ENCODE data around the gene FGF10. TPM values are rescaled to one million over a fixed set of nuclear protein-coding genes. Genes with fewer than 3 reads are reported as not detected.

The FGF10 gene
- total RNA-seq, 2 donors from 2014 or later, result not detected

GRCh38 chr5:44367203-44367602 lies 22.0 kb downstream of the FGF10 start:
- no peak for DNase-seq (ENCODE audit: low spot score in 2 of 2)
- Mint-ChIP-seq H3K27ac (no peak overlapping the region), H3K9me3 (peaks cover 14 to 17% of the 10 kb centered on the region in 2 donors), H3K36me3 (no peaks in the 10 kb centered on the region)
- ATAC-seq, result no peak

- H3K9me3 Mint-ChIP-seq, result peaks cover 12 to 15% of the 10 kb centered on the region in 2 donors
- no peak for DNase-seq (ENCODE audit: low spot score in 2 of 2)
- no peak for ATAC-seq
- no peak overlapping the region for H3K27ac Mint-ChIP-seq
- H3K36me3 Mint-ChIP-seq, result no peaks in the 10 kb centered on the region
Observed at GRCh38 chr5:44365345-44365744, 23.9 kb downstream of the FGF10 start.

- Mint-ChIP-seq H3K36me3 (no peaks in the 10 kb centered on the region), H3K27ac (no peak overlapping the region), H3K9me3 (peaks cover 8% of the 10 kb centered on the region in 2 donors)
- no peak for DNase-seq (ENCODE audit: low spot score in 2 of 2)
- no peak for ATAC-seq
Observed at GRCh38 chr5:44364097-44364496, 25.1 kb downstream of the FGF10 start.

- no peak overlapping the region for H3K27ac Mint-ChIP-seq
- no peaks in the 10 kb centered on the region for H3K36me3 Mint-ChIP-seq
- DNase-seq (ENCODE audit: low spot score in 2 of 2), result no peak
- peaks cover 8% of the 10 kb centered on the region in 2 donors for H3K9me3 Mint-ChIP-seq
- ATAC-seq, result no peak
Observed at GRCh38 chr5:44361342-44362001, 27.7 kb downstream of the FGF10 start.

- Mint-ChIP-seq H3K36me3 (no peaks in the 10 kb centered on the region), H3K9me3 (peaks cover 5 to 8% of the 10 kb centered on the region in 2 donors), H3K27ac (no peak overlapping the region)
- no peak for ATAC-seq
- no peak for DNase-seq (ENCODE audit: low spot score in 2 of 2)
Observed at GRCh38 chr5:44360919-44361318, 28.3 kb downstream of the FGF10 start.

GRCh38 chr5:44358421-44358820 lies 30.8 kb downstream of the FGF10 start:
- no peaks in the 10 kb centered on the region for H3K36me3 Mint-ChIP-seq
- DNase-seq (ENCODE audit: low spot score in 2 of 2) (no peak), ATAC-seq (no peak)
- peaks cover 4 to 8% of the 10 kb centered on the region in 2 donors for H3K9me3 Mint-ChIP-seq
- H3K27ac Mint-ChIP-seq, result no peak overlapping the region

GRCh38 chr5:44356231-44356630 lies 33.0 kb downstream of the FGF10 start:
- DNase-seq (ENCODE audit: low spot score in 2 of 2) (no peak), ATAC-seq (no peak)
- H3K36me3 Mint-ChIP-seq, result no peaks in the 10 kb centered on the region
- no peak overlapping the region for H3K27ac Mint-ChIP-seq
- H3K9me3 Mint-ChIP-seq, result peaks cover 0 to 8% of the 10 kb centered on the region in 2 donors

GRCh38 chr5:44345871-44346270 lies 43.3 kb downstream of the FGF10 start:
- ATAC-seq (no peak), DNase-seq (ENCODE audit: low spot score in 2 of 2) (no peak)
- Mint-ChIP-seq H3K27ac (no peak overlapping the region), H3K36me3 (no peaks in the 10 kb centered on the region), H3K9me3 (peaks cover 5 to 7% of the 10 kb centered on the region in 2 donors)

- Mint-ChIP-seq H3K27ac (no peak overlapping the region), H3K9me3 (peaks cover 3 to 5% of the 10 kb centered on the region in 2 donors), H3K36me3 (no peaks in the 10 kb centered on the region)
- no peak for DNase-seq (ENCODE audit: low spot score in 2 of 2)
- no peak for ATAC-seq
Observed at GRCh38 chr5:44336708-44337107, 52.5 kb downstream of the FGF10 start.

GRCh38 chr5:44334622-44335021 lies 54.6 kb downstream of the FGF10 start:
- no peak overlapping the region for H3K27ac Mint-ChIP-seq
- no peak for DNase-seq (ENCODE audit: low spot score in 2 of 2)
- no peak for ATAC-seq
- no peaks in the 10 kb centered on the region for H3K36me3 Mint-ChIP-seq
- H3K9me3 Mint-ChIP-seq, result peaks cover 3% of the 10 kb centered on the region in 2 donors

- H3K36me3 Mint-ChIP-seq, result no peaks in the 10 kb centered on the region
- no peak for DNase-seq (ENCODE audit: low spot score in 2 of 2)
- H3K9me3 Mint-ChIP-seq, result no peaks in the 10 kb centered on the region
- no peak overlapping the region for H3K27ac Mint-ChIP-seq
- peak in 1 of 2 donors; percentile 37 for ATAC-seq
Observed at GRCh38 chr5:44332285-44332971, 56.8 kb downstream of the FGF10 start.

- ATAC-seq (no peak), DNase-seq (ENCODE audit: low spot score in 2 of 2) (no peak)
- H3K27ac Mint-ChIP-seq, result no peak overlapping the region
- no peaks in the 10 kb centered on the region for H3K36me3 Mint-ChIP-seq
- H3K9me3 Mint-ChIP-seq, result no peaks in the 10 kb centered on the region
Observed at GRCh38 chr5:44331471-44332050, 57.7 kb downstream of the FGF10 start.

GRCh38 chr5:44329716-44330115 lies 59.5 kb downstream of the FGF10 start:
- Mint-ChIP-seq H3K27ac (no peak overlapping the region), H3K36me3 (no peaks in the 10 kb centered on the region), H3K9me3 (no peaks in the 10 kb centered on the region)
- DNase-seq (ENCODE audit: low spot score in 2 of 2) (no peak), ATAC-seq (no peak)

- no peak overlapping the region for H3K27ac Mint-ChIP-seq
- peaks cover 4% of the 10 kb centered on the region in 2 donors for H3K9me3 Mint-ChIP-seq
- DNase-seq (ENCODE audit: low spot score in 2 of 2), result no peak
- no peak for ATAC-seq
- H3K36me3 Mint-ChIP-seq, result no peaks in the 10 kb centered on the region
Observed at GRCh38 chr5:44321144-44321725, 68.0 kb downstream of the FGF10 start.

GRCh38 chr5:44320188-44320587 lies 69.0 kb downstream of the FGF10 start:
- no peak for DNase-seq (ENCODE audit: low spot score in 2 of 2)
- H3K27ac Mint-ChIP-seq, result no peak overlapping the region
- H3K36me3 Mint-ChIP-seq, result no peaks in the 10 kb centered on the region
- H3K9me3 Mint-ChIP-seq, result peaks cover 4% of the 10 kb centered on the region in 2 donors
- ATAC-seq, result no peak

GRCh38 chr5:44318883-44319282 lies 70.3 kb downstream of the FGF10 start:
- ATAC-seq, result no peak
- no peak overlapping the region for H3K27ac Mint-ChIP-seq
- DNase-seq (ENCODE audit: low spot score in 2 of 2), result no peak
- peaks cover 5 to 6% of the 10 kb centered on the region in 2 donors for H3K9me3 Mint-ChIP-seq
- no peaks in the 10 kb centered on the region for H3K36me3 Mint-ChIP-seq

GRCh38 chr5:44312374-44312773 lies 76.8 kb downstream of the FGF10 start:
- Mint-ChIP-seq H3K9me3 (peaks cover 8 to 9% of the 10 kb centered on the region in 2 donors), H3K27ac (no peak overlapping the region), H3K36me3 (no peaks in the 10 kb centered on the region)
- DNase-seq (ENCODE audit: low spot score in 2 of 2) (no peak), ATAC-seq (no peak)
